Activated CD4-positive, alpha-beta T cell treated with anti-CD3 and anti-CD28 coated beads, Interleukin-2, amount 50 U/mL, for 24 hours (primary cell): Measurements from ENCODE around the gene ACBD4.

Experiments used
- DNase-seq, 2 donors: peaks; one replicate each; pipeline ENCODE4 v3.0.0-alpha.2; 2020; ENCODE audit warnings: low read depth in 1 of 2, low spot score in 1 of 2

The ACBD4 gene, protein sequence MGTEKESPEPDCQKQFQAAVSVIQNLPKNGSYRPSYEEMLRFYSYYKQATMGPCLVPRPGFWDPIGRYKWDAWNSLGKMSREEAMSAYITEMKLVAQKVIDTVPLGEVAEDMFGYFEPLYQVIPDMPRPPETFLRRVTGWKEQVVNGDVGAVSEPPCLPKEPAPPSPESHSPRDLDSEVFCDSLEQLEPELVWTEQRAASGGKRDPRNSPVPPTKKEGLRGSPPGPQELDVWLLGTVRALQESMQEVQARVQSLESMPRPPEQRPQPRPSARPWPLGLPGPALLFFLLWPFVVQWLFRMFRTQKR

DNA sequence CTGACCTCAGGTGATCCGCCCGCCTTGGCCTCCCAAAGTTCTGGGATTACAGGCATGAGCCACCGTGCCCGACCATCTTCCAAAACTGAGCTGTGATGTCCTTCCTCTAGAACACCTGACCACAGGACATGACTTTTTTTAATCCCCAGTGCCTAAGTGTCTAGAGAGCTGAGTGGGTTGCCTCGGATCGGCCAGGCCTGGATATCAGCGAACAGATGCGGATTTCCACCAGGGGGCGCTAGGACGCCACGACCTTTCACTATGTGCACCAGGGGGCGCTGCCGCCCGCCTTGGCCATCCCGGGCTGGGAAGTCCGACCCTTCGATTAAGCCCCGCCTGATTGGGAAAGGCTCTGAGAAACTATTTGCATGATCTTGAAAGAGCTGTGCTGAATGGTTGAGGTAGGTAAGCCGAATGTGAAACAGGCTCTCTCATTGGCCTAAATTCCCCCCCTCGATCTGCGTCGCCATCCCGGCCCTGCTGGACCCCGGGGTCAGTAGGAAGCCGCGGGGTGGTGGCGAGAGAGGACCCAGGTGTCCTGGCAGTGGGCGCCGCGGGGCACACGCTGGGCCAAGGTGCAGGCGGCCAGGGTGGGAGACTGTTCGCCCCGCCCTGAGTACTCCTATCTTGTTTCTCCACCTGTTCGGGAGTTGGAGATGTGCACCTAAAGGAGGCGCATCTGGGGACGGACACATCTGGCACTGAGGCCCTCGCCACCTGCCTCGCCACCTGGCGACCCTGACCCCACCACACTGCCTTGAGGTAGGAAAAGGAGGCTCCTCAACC lies at the start of gene ACBD4:
Gene ACBD4 (plus strand): TSS at position 496 of the 786 bp plus-strand sequence. CDS start 458 bp downstream, outside the sequence.
- DNase-seq, result peak; percentile 97 to 100

DNA sequence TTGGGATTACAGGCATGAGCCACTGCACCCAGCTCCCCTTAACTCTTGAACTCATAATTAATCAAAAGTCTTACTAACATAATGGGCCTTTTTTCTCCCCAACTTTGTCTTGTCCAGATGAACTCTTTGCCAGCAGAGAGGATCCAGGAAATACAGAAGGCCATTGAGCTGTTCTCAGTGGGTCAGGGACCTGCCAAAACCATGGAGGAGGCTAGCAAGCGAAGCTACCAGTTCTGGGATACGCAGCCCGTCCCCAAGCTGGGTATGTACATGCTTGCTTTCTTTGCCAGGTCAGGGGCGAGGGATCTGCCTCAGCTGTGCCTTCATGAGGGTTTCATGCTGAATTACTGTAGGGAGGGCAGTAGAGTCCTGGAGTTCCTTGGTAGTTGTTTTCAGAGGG lies 49.1 kb upstream of the ACBD4 start:
- no peak for DNase-seq

DNA sequence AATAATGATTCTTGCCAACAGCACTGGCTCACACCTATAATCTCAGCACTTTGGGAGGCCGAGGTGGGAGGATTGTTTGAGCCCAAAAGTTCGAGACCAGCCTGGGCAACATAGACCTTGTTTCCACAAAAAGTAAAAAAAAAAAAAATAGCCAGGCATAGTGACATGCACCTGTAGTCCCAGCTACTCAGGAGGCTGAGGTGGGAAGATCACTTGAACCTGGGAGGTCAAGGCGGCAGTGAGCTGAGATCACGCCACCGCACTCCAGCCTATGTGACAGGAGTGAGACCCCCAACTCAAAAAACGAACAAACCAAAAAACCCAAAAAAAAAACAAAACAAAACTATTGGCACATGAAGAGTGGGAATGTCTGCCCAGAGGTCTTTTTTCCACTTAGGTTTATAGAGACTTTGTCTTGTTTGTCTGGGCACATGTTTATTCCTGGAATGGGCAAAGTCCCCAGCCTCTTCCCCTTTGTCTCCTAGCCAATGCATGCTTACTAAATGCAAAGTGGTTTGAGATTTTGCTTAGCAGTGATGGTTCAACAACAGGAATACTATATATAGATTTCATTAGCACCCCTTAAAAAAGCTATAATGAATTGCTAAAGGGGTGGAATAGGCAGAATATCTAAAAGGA lies 48.5 kb upstream of the ACBD4 start:
- DNase-seq, result no peak

DNA sequence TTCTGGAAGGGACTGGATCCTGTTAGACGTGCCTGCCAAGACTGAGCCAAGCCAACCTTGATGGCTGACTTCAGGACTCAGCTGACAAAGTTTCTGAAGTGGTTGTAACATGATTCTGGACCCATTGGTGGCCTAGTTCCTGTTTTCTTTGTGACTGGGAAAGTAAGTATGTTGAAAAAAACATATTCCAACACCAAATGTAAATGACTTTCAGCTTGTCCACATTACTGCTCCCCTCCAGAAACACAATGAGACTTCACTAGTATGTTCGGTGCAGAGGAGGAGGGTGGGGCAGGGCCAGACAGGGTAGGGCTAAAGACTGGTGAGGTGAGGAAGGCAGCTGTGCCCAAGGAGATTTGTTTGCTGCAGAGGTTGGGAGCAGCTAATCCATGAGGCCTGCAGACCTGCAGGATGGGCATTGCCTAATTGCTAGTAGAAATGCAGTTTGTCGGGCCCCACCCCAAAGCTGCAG lies 47.9 kb upstream of the ACBD4 start:
- no peak for DNase-seq

DNA sequence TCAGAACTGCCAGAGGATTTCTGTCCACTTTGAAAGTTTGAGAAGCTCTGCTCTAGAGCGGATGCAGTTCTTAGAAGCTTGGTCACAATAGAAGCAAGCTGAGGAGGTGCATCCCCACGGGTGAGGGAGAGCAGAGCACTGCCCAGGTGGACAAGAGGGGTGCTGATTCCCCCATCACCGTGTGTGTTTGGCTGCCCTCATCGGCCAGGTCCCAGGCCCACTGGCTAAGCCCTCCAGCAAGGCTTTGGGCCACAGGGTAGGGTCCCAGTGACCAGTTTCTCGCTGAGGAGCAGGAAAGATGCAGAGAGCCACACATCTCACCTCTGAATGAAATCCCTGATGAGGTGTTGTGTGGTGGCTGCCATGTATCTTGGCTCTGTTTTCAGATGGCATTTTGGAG lies 47.5 kb upstream of the ACBD4 start:
- DNase-seq, result no peak

DNA sequence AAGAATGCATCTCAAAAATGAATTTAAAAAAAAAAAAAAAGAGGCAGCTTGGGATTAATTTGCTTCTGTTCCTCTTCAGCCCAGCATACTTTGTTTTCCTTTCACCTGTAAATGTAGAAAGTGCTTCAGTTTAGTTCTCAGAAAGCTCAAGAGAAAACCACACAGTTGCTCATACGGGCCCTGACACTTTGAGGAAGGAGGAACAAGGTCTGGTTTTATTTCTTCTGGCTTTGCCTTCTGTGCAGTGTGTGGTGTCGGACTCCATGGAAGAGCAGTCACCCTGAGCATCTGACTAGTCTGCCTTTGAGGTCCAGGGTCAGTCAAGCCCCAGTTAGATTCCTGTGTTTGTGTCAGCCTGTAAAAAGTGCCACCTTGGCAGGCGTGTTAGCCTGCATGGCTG lies 46.7 kb upstream of the ACBD4 start:
- DNase-seq, result no peak

DNA sequence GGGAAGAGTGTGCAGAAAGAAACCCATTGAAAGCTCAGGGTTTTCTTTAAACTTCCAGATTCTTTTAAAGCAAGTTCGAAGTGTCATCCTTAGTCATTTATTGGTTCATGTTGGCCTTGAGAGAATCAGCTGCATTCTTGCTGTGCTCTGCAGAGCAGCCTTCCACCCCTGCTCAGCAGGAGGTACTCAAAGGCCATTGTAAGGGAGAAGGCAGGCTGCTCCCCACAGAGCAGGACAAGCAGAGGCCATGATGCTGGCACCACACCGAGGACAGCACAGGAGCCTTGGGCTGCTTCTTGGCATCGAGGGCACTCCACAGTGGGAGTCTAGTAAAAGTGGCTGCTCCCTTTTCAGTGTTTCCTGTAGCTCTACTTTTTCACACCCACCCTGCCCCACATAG lies 44.8 kb upstream of the ACBD4 start:
- DNase-seq, result no peak

DNA sequence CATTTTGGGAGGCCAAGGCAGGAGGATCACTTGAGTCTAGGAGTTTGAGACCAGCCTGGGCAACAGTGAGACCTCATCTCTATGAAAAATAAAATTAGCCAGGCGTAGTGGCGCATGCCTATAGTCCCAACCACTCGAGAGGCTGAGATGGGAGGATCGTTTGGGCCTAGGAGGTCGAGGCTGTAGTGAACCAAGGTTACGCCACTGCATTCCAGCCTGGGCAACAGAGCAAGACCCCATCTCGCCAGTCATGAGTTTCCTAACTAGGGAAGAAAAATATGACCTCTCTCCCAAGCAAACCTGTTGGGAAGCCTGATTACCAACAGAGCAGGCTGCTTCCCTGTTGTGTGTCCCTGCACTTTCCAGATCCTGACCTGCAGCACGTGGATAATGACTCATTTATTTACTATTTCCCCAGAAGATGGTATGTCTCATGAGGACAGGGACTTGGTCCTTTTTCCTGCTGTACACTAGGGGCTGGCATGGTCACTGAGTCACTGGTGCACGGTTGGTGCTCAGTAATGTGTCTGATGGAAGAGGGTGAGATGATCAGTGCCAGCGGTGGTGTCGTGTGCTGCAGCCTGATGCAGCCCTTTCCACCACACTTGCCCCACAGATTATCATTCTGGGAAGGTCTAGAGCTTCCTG lies 43.6 kb upstream of the ACBD4 start:
- no peak for DNase-seq

DNA sequence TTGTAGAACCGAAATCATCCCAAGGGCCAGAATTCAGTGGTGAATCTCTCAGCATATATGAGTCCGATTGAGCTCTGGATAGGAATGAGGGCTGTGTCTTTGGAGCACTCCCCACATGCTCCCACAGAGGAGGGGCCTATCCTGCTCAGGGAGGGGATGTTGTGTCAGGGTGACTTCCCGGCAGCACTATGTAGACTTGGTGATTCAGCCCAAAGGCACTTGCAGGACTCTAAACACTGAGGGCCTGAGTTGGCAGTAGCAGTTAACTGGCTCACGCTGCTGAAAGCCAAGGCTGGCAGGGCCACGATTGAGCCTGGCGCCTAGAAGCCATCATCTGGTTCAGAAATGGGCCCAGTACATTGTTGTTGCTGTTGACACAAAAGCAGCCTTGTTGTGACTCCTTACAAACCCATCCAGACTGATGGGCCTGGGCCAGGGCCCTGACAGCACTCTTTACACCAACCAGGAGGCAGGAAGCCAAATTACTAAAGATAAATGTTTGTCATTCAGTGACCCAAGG lies 42.5 kb upstream of the ACBD4 start:
- no peak for DNase-seq

DNA sequence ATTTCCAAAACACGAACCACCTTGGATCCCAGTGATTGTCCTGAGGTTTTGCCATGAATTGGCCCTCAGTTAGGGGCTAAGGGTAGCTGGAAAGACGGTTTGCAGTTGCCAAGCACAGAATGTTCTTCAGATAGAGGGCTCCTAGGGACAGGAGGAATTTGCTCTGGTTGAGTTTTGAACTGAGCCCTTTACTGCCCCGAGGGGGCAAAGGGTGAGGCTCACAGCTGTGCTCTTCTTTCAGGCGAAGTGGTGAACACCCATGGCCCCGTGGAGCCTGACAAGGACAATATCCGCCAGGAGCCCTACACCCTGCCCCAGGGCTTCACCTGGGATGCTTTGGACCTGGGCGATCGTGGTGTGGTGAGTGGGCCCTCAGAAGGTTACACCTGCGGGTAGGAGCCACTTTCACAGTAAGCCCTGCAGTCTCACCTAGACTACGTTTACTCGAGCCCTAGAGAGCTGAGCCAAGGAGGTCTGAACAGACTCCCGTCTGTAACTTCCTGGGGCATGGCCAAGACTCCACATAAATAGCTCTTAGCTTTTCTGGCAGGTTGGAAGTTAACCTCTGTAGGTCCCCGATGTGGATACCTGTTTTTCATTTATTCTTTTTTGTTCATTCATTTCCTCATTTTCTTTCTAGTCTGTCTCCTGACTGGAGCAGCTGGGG lies 41.9 kb upstream of the ACBD4 start:
- DNase-seq, result no peak

DNA sequence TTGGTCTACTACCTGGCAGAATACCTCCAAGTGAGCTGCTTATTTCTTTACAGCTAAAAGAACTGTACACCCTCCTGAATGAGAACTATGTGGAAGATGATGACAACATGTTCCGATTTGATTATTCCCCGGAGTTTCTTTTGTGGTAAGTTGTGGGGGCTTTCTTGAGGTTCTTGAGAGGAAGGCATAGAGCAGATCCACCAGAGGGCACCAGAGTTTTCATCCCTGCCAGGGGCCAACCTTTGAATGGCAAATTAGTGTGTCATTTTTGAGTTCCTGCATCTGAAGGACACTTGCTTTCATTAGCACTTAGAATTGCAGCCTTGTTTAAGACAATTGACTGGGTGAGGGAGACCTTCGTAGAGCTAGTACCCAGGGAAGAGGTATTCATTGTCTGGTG lies 39.3 kb upstream of the ACBD4 start:
- DNase-seq, result no peak

DNA sequence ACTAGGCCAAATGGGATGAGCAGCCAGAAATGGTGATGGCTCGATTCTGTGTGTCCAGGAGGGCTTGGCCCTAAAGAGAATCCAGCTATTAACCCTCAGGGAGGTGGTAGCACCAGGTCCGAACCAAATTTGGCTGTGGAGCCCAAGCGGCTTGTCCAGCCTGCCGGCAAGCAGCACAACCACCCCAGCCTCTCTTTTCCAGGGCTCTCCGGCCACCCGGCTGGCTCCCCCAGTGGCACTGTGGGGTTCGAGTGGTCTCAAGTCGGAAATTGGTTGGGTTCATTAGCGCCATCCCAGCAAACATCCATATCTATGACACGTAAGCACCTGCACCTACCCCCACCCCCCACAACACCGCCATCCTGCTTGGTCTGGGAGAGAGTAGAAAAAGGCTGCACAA lies 38.6 kb upstream of the ACBD4 start:
- no peak for DNase-seq

DNA sequence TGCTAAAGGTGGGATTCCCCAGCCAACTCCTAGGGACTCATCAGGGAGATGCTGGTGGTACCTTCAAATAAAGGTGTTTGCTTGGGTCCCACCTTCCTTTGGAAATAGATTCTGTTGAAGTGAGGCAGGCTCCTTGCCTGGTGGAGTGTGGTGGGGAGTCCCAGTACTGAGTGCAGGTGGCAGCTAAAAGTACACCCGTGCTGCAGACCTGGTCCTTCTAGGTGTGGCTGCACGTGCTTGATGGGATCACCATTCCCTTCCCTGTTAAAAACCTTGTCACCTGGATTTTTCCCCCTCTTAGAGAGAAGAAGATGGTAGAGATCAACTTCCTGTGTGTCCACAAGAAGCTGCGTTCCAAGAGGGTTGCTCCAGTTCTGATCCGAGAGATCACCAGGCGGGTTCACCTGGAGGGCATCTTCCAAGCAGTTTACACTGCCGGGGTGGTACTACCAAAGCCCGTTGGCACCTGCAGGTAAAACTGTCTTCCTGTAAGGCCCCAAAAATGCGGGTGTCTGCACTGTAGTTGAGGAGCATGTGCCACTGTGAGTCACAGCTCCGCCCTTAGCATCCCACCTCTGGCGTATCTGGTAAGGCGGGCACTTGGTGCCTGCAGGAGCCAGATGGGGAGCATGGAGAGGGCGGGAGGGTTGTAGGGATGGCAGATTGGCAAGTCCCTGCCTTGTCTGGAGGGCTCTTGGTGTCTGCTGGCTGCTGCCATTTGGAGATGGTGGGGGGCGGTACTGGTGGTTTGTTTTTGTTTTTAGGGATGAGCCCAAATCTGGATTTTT lies 37.2 kb upstream of the ACBD4 start:
- DNase-seq, result no peak

DNA sequence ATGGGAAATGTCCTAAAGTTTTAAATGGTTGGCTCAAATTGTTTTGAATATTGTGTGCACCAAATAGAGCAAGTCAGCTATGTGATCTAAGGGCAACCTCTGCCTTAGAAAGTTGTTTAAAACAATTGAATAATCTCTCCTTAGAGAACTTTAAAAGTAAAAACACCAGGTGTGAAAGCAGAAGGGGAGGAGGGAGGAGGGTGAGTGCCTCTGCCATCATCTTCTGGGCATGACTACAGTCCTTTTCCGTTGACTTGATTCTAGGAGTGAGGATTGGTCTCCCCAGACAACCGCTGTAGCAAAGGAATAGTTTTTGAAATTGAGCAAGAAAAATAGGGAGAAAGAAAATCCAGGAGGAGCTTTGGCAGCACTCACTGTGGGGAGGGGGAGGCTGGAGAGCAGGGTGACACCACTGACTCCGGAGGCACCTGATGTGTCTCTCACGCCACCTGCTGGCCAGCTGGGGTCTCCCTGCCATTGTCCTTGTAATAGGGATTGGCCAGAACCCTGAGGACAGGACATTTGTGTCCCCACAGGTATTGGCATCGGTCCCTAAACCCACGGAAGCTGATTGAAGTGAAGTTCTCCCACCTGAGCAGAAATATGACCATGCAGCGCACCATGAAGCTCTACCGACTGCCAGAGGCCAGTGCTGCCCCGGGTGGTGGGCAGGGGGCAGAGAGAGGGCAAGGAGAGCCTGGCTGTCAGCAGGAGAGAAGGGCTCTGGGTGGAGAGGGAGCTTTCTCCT lies 36.4 kb upstream of the ACBD4 start:
- peak; percentile 37 to 55 for DNase-seq

DNA sequence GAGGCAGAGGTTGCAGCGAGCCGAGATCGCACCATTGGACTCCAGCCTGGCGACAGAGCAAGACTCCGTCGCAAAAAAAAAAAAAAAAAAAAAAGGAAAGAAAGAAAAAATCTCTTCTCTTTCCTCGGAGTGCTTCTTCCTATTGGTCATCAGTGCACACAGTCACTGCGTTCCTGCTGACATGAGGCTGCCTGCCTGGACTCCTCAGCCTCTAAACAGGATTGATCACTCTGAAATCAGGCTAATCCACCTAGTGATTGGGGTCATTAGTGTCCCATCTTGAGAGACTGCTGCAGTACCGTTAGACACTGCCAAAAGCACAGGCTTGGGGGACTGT lies 34.0 kb upstream of the ACBD4 start:
- DNase-seq, result no peak

DNA sequence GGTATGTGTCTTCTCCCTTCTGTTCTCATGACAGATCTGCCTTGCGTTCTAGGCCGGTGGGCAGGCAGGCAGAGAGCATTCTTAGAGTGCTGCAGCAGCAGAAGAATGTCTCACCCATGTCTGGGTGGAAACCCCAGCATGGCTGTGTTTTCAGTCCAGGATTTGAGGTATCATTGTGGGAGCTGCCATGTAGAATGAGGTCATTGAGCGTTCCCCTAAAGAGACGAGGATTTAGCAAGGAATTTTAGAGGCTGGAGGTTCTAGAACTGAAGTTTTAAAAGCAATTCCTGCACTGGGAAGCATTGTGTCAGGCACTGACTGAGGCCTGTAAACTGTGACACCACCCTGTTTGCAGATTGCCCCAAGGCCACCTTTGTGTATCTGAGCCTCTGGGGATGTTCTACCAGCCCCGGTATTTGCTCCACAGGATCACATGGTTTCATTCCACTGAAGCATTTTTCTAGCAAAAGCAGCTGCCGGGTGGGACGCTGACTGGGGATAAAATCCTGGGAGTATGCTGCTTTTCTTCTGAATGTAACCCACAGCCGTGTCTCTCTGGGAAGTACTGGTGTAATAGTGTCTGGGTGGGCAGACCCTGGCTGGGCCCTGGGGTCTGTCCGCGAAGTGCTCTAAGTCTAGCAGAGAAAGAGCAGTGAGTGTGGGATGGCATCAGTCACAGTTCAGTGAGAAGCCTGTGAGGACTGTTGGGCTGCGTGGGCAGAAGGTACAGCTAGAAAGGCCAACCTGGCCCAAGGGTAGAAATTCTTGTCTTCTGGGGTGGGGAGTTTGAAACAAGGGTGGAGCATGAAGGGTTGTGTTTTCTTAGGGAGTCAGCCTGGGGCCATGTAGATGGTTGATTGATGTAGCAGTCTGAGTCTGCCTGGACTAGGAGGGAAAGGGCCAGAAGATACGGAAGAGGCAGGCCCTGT lies 33.3 kb upstream of the ACBD4 start:
- no peak for DNase-seq

DNA sequence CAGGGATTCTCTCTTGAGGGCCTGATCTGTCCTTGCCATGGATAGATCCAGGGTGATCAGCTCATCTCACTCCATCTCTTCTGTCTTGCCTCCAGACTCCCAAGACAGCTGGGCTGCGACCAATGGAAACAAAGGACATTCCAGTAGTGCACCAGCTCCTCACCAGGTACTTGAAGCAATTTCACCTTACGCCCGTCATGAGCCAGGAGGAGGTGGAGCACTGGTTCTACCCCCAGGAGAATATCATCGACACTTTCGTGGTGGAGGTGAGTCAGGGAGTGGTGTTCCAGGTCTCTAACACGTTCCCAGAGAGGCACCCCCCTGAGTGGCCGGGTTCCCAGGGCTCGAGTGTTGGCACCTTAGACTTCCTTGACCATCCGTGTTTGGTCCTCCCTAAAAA lies 32.6 kb upstream of the ACBD4 start:
- DNase-seq, result no peak

DNA sequence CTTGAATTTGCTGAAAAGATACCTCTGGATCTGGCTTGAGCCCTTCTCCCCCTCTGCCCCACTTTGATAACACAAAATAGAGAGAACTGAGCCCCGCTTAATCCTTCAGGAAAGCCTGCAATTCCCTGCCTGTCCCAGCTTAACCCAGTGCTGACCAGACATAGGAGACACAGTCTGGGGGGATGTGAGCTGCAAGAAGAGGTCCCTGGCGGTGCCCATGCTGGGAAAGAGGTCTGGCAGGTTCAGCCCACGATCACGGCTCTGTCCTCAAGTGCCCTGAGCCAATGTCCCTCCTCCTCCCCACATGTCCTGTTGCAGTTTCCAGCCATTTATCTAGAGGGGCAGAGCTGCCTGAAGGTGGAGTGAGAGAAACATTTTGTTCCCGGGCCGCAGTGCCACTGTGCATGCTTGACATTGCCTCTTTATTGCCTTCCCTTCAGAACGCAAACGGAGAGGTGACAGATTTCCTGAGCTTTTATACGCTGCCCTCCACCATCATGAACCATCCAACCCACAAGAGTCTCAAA lies 32.2 kb upstream of the ACBD4 start:
- no peak for DNase-seq
